ENCODE results near the gene PCED1B. TPM values are rescaled to one million over a fixed set of nuclear protein-coding genes. Genes with fewer than 3 reads are reported as not detected.

PCED1B gene
- total RNA-seq, 1 donor from 2014 or later = 0.41 TPM

- no peak for FAIRE-seq
- no peak for DNase-seq (ENCODE audit: low spot score in 2 of 2)
These were observed 12.2 kb upstream of the PCED1B start for GRCh38 chr12:47067176-47067575.

- DNase-seq (ENCODE audit: low spot score in 2 of 2) (no peak), FAIRE-seq (no peak)
These were observed 11.5 kb upstream of the PCED1B start for GRCh38 chr12:47067771-47068431.

DNA sequence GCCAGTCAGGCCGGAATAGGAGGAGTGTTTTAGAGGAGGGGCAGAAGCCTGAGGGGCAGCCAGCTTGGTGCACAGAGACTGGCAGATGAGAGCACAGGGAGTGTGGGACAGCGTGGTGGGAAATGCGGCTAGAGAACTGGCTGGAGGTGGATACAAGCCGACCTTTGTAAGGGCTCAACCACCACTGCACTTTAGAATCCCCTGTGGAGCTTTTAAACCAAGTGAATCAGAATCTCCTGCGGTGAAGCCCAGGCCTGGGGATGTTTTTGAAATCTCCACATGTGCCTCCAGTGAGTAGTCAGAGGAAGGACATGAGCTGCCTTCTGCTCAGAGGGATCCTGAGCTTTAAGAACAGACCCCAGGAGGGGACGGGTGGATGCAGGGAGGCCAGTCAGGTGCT, 10.9 kb upstream of the PCED1B start:
- FAIRE-seq (no peak), DNase-seq (ENCODE audit: low spot score in 2 of 2) (no peak)

- FAIRE-seq = no peak
- no peak for DNase-seq (ENCODE audit: low spot score in 2 of 2)
These were observed 9.1 kb upstream of the PCED1B start for GRCh38 chr12:47070310-47070709.

- FAIRE-seq (no peak), DNase-seq (ENCODE audit: low spot score in 2 of 2) (no peak)
These were observed 8.1 kb upstream of the PCED1B start for GRCh38 chr12:47071241-47071852.

- no peak for DNase-seq (ENCODE audit: low spot score in 2 of 2)
- no peak for FAIRE-seq
These were observed 5.5 kb upstream of the PCED1B start for GRCh38 chr12:47073951-47074350.

GRCh38 chr12:47074757-47075156, 4.7 kb upstream of the PCED1B start:
- FAIRE-seq = no peak

DNA sequence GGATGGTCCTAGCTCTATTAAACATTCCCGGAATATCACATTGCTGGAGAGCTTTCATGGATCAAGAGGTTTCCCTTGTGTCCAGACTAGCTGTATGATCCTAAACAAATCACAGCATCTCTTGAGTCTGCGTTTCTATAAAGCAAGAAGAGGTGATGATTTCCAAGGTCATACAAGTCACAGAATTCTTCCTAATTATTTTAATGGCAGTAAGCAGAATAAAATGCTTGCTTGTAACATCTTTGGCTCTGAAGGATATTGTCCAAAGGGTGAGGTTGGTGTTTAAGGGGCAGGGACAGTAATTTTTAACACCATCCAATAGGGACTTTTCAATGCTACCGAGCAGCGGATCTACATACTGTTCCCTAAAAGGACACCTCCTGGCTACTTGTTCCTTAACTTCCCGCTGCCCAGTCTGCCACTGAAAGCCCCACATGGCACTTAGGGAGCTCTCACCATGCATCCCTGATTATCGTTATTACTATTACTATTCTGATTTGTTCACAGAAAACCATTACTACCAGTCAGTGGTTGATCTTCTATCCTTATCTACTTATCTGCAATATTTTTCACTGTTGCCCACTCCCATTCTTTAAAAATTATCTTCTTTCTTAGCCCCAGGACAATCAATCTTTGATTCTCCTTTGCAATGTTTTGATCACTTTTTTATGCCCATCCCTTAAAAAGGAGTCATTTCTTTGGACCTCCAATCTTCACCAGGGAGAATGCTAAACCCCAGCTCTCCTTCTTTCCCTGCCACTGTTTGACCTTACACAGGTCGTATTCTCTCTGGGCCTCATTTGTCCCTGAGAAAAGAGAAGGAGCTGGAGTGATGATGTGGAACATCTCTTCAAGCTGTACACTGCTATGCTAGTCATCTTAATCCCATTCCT, 4.0 kb upstream of the PCED1B start:
- no peak for FAIRE-seq

More at GRCh38 chr12:47074757-47075156, 4.7 kb upstream of the PCED1B start:
- DNase-seq (ENCODE audit: low spot score in 2 of 2) = no peak

GRCh38 chr12:47077206-47078085, 2.0 kb upstream of the PCED1B start:
- DNase-seq (ENCODE audit: low spot score in 2 of 2) = no peak
- no peak for FAIRE-seq

More for the DNA sequence above, 4.0 kb upstream of the PCED1B start:
- DNase-seq (ENCODE audit: low spot score in 2 of 2) = no peak

DNA sequence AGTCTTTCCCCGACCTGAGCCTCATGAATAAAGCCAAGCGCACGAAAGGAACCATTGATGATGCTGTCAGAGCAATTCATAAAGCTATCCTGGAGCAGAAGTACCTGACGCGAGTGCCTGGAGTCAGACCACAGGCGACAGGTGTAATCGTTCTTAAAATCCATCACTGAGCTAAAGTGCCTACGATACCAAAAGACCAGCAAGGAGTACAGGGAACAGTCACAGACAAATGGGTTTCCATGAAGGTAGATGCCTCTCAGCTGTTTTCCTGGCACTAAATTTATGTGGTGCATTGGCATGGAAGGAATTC, 1.4 kb upstream of the PCED1B start:
- no peak for FAIRE-seq
- no peak for DNase-seq (ENCODE audit: low spot score in 2 of 2)

GRCh38 chr12:47078733-47079467, 521 bp upstream of the PCED1B start:
- DNase-seq (ENCODE audit: low spot score in 2 of 2) (peak in 1 of 2 donors; percentile 18), FAIRE-seq (no peak)

- no peak for FAIRE-seq
- DNase-seq (ENCODE audit: low spot score in 2 of 2) = peak in 1 of 2 donors; percentile 42
These were observed 732 bp downstream of the PCED1B start for GRCh38 chr12:47079981-47080724.

DNA sequence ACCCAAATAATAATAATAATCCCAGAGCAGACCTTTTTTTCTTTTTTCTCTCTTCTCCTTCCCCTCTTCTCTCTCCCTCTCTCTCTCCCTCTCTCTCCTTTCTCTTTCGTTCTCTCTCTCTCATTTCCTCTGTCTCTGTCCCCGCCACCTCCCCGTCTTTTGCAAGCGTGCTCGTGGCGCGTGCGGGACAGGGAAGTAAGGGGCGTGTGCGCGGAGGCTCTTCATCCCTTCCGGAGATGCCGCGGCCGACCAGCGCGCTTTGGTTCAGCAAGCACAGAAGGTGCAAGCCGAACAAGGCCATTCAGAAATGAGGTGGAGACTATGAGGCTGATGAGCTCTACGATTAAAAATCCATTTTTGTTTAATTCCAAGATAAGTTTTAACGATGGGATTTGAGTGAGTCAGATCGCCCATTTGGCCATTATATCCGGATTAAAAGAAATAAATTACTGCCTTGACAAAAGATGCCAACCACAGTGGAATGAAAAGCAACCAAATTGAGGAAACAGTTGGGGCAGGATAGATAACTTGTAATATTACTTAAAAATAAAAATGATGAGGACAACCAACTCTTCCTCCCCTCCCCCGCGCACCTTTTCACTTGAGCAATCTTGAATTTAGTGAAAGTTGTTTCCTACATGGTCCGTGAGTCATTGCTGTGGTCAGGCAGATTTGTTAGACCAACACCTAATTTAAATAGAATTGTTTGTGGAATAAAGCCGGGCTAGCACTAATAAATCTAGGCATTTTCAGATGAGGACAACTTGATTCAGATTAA, 1.5 kb downstream of the PCED1B start:
- FAIRE-seq (no peak), DNase-seq (ENCODE audit: low spot score in 2 of 2) (no peak)

DNA sequence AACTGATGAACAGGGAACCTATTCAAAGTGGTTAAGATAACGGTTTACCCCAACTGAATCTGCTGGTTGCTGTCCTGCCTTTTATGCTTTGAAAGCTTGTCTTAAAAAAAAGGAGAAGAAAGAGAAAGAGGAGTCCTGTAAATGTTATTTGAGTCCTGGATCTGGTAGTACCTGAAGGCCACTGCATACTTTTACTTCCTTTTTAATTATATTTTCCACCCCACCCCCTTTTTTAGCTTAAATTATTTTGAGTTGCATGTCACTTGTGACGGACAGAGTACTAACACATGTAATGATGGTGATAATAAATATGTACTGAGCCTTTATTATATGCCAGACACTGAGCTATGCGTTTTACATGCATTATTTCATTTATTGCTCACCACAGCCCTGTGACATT, 2.9 kb downstream of the PCED1B start:
- DNase-seq (ENCODE audit: low spot score in 2 of 2) (no peak), FAIRE-seq (no peak)

GRCh38 chr12:47082796-47083621, 3.6 kb downstream of the PCED1B start:
- DNase-seq (ENCODE audit: low spot score in 2 of 2) = no peak
- FAIRE-seq = no peak

DNA sequence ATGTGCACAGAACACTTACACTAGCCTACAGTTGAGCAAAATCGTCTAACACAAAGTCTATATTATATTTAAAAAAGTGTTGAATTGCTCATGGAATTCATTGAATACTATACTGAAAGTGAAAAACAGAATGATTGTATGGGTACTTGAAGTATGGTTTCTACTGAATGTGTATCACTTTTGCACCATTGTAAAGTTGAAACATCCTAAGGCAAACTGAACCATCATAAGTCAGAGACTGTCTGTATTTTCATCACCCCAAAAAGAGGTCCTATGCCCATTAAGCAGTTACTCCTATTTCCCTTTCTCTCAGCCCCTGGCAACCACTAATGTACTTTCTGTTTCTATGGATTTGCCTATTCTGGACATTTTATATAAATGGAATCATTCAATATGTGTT, 4.8 kb downstream of the PCED1B start:
- FAIRE-seq = no peak

DNA sequence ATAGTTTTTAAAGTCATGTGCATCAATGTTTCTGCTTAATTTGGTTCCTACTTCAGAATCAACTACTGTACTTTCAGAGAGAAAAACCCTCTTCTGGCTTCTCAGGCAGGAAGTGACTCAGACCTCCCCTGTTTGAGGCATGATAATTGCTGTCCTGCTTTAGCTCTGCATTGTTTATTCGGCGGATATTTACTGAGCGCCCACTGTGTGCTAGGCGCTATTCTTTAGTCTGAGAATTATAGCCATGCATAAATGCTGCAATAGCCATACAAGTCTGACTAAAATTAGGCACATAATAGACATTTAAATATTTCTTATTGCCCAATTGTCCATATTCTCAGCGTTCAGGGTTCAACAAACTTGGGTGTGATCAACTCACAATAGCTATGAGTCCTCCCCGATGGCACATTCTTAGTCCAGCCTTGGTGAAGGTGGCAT, 6.4 kb downstream of the PCED1B start:
- FAIRE-seq (no peak), DNase-seq (ENCODE audit: low spot score in 2 of 2) (no peak)

More for the DNA sequence above, 4.8 kb downstream of the PCED1B start:
- no peak for DNase-seq (ENCODE audit: low spot score in 2 of 2)
